ENCODE data around the gene ADGRG6.

ADGRG6 gene

GRCh38 chr6:142378138-142378875 is 76.5 kb downstream of the ADGRG6 start (continued):
- no peak for TF ChIP-seq ATF2 (tag by site-specific recombination; IDR thresholded peaks at IDR 0.05; ENCODE audit: low read depth)
- TF ChIP-seq ZNF221 (tag by site-specific recombination; IDR thresholded peaks at IDR 0.05; ENCODE audit: borderline replicate concordance), result no peak
- TF ChIP-seq ZNF37A (tag by site-specific recombination; IDR thresholded peaks at IDR 0.05), result no peak
- TF ChIP-seq, protein P1, sequence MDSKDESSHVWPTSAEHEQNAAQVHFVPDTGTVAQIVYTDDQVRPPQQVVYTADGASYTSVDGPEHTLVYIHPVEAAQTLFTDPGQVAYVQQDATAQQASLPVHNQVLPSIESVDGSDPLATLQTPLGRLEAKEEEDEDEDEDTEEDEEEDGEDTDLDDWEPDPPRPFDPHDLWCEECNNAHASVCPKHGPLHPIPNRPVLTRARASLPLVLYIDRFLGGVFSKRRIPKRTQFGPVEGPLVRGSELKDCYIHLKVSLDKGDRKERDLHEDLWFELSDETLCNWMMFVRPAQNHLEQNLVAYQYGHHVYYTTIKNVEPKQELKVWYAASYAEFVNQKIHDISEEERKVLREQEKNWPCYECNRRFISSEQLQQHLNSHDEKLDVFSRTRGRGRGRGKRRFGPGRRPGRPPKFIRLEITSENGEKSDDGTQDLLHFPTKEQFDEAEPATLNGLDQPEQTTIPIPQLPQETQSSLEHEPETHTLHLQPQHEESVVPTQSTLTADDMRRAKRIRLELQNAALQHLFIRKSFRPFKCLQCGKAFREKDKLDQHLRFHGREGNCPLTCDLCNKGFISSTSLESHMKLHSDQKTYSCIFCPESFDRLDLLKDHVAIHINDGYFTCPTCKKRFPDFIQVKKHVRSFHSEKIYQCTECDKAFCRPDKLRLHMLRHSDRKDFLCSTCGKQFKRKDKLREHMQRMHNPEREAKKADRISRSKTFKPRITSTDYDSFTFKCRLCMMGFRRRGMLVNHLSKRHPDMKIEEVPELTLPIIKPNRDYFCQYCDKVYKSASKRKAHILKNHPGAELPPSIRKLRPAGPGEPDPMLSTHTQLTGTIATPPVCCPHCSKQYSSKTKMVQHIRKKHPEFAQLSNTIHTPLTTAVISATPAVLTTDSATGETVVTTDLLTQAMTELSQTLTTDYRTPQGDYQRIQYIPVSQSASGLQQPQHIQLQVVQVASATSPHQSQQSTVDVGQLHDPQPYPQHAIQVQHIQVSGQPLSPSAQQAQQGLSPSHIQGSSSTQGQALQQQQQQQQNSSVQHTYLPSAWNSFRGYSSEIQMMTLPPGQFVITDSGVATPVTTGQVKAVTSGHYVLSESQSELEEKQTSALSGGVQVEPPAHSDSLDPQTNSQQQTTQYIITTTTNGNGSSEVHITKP (tag by site-specific recombination; IDR thresholded peaks at IDR 0.05), result peak; percentile 91
- TF ChIP-seq, protein P2, sequence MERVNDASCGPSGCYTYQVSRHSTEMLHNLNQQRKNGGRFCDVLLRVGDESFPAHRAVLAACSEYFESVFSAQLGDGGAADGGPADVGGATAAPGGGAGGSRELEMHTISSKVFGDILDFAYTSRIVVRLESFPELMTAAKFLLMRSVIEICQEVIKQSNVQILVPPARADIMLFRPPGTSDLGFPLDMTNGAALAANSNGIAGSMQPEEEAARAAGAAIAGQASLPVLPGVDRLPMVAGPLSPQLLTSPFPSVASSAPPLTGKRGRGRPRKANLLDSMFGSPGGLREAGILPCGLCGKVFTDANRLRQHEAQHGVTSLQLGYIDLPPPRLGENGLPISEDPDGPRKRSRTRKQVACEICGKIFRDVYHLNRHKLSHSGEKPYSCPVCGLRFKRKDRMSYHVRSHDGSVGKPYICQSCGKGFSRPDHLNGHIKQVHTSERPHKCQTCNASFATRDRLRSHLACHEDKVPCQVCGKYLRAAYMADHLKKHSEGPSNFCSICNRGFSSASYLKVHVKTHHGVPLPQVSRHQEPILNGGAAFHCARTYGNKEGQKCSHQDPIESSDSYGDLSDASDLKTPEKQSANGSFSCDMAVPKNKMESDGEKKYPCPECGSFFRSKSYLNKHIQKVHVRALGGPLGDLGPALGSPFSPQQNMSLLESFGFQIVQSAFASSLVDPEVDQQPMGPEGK (tag by site-specific recombination; IDR thresholded peaks at IDR 0.05), result 0 out of 2 replicates have a peak, but pooled peaks have one; percentile 11
- TF ChIP-seq ZNF133 (tag by site-specific recombination; IDR thresholded peaks at IDR 0.05), result no peak
- no peak for TF ChIP-seq ZNF701 (tag by site-specific recombination; IDR thresholded peaks at IDR 0.05)
- no peak for TF ChIP-seq GLI4 (tag by site-specific recombination; IDR thresholded peaks at IDR 0.05)
- TF ChIP-seq HOXD13 (CRISPR knock-in tag; IDR thresholded peaks at IDR 0.05; ENCODE audit: borderline replicate concordance), result no peak; the same call in 1 of the 2 replicates
- TF ChIP-seq ZSCAN5A (tag by site-specific recombination; IDR thresholded peaks at IDR 0.05), result no peak
- TF ChIP-seq ZNF341 (tag by site-specific recombination; IDR thresholded peaks at IDR 0.05; ENCODE audit: low read depth), result no peak
- TF ChIP-seq GFI1B (tag by site-specific recombination; IDR thresholded peaks at IDR 0.05), result peak; percentile 78
- no peak for TF ChIP-seq ZNF132 (tag by site-specific recombination; IDR thresholded peaks at IDR 0.05; ENCODE audit: borderline replicate concordance)
- no peak for TF ChIP-seq ZNF302 (tag by site-specific recombination; IDR thresholded peaks at IDR 0.05; ENCODE audit: low read depth)
- no peak for TF ChIP-seq ZNF571 (tag by site-specific recombination; IDR thresholded peaks at IDR 0.05)
- no peak for TF ChIP-seq ZNF202 (tag by site-specific recombination; IDR thresholded peaks at IDR 0.05; ENCODE audit: borderline replicate concordance)
- no peak for TF ChIP-seq ZNF121 (tag by site-specific recombination; IDR thresholded peaks at IDR 0.05)
- no peak for TF ChIP-seq ZIC2 (tag by site-specific recombination; IDR thresholded peaks at IDR 0.05)
- TF ChIP-seq ZBTB48 (tag by site-specific recombination; IDR thresholded peaks at IDR 0.05), result peak; percentile 84
- peak; percentile 48; the same call in 1 of the 2 replicates for TF ChIP-seq ZNF518A (tag by site-specific recombination; conservative IDR thresholded peaks at IDR 0.05; ENCODE audit: low read depth)
- no peak for TF ChIP-seq ZFP69B (tag by site-specific recombination; IDR thresholded peaks at IDR 0.05)
- no peak for TF ChIP-seq ZBTB6 (tag by site-specific recombination; IDR thresholded peaks at IDR 0.05)
- no peak for TF ChIP-seq SP3 (tag by site-specific recombination; IDR thresholded peaks at IDR 0.05)
- peak; percentile 66; the same call in 1 of the 2 replicates for TF ChIP-seq ZNF629 (tag by site-specific recombination; IDR thresholded peaks at IDR 0.05)
- TF ChIP-seq ZNF596 (tag by site-specific recombination; IDR thresholded peaks at IDR 0.05), result 0 out of 2 replicates have a peak, but pooled peaks have one; percentile 40
